GM23338 (cell line): Measurements from ENCODE around the gene SNX30. TPM values are rescaled to one million over a fixed set of nuclear protein-coding genes. Genes with fewer than 3 reads are reported as not detected.

ENCODE experiments used
- ATAC-seq: fragments of 200-7000 bp; cut with Tn5 transposase; 3 replicates; pipeline ENCODE4 v1.9.1; 2020
- DNase-seq: peaks from one replicate; pipeline ENCODE4 v3.0.0-alpha.2; 2015; ENCODE audit warnings: low spot score
- H2AFZ ChIP-seq: fragments of 200-600 bp; sonication (generic); 2 replicates; pipeline ENCODE4 v1.8.0; 2016; ENCODE audit warnings: antibody characterized with exemption, mild to moderate bottlenecking, moderate library complexity
- H3F3A ChIP-seq: fragments of 200-600 bp; sonication (generic); replicated peaks from 2 replicates; pipeline ENCODE4 v1.8.0; 2017; ENCODE audit warnings: antibody characterized with exemption, mixed run types, low read depth
- H3K27ac ChIP-seq: fragments of 200-600 bp; sonication (generic); 2 replicates; pipeline ENCODE4 v1.6.1; 2016; ENCODE audit warnings: low read depth
- H3K27me3 ChIP-seq: fragments of 200-600 bp; sonication (generic); 2 replicates; pipeline ENCODE4 v1.8.0; 2016; ENCODE audit warnings: mild to moderate bottlenecking, mixed run types, moderate library complexity; ENCODE audit not compliant: insufficient read depth
- H3K36me3 ChIP-seq: fragments of 200-600 bp; sonication (generic); 2 replicates; pipeline ENCODE4 v1.8.0; 2016; ENCODE audit warnings: mild to moderate bottlenecking; ENCODE audit not compliant: insufficient read depth
- H3K4me1 ChIP-seq: fragments of 200-600 bp; sonication (generic); 2 replicates; pipeline ENCODE4 v1.8.0; 2016; ENCODE audit warnings: mild to moderate bottlenecking, moderate library complexity; ENCODE audit not compliant: insufficient read depth
- H3K4me2 ChIP-seq: fragments of 200-600 bp; sonication (generic); 2 replicates; pipeline ENCODE4 v1.7.1; 2017; ENCODE audit warnings: mixed run types
- H3K4me3 ChIP-seq: fragments of 200-600 bp; sonication (generic); 2 replicates; pipeline ENCODE4 v1.6.1; 2016; ENCODE audit warnings: mixed run types
- H3K79me2 ChIP-seq: fragments of 200-600 bp; sonication (generic); replicated peaks from 2 replicates; pipeline ENCODE4 v1.8.0; 2017; ENCODE audit warnings: mild to moderate bottlenecking; ENCODE audit not compliant: insufficient read depth
- H3K9me2 ChIP-seq: fragments of 200-600 bp; sonication (generic); 2 replicates; pipeline ENCODE4 v1.8.0; 2017; ENCODE audit not compliant: insufficient read depth
- H4K20me1 ChIP-seq: fragments of 200-600 bp; sonication (generic); replicated peaks from 2 replicates; pipeline ENCODE4 v1.8.0; 2017; ENCODE audit warnings: mild to moderate bottlenecking; ENCODE audit not compliant: insufficient read depth
- H3K27ac Mint-ChIP-seq: 2 replicates; pipeline ENCODE4 v1.8.0; 2020; ENCODE audit warnings: inconsistent platforms, mild to moderate bottlenecking, moderate library complexity, mixed read lengths
- H3K27me3 Mint-ChIP-seq: 3 replicates; pipeline ENCODE4 v1.8.0; 2022; ENCODE audit warnings: low read depth, mild to moderate bottlenecking, moderate library complexity, mixed read lengths, inconsistent platforms; ENCODE audit not compliant: insufficient read depth, poor library complexity
- H3K36me3 Mint-ChIP-seq: 3 replicates; pipeline ENCODE4 v1.8.0; 2021; ENCODE audit warnings: low read depth, mild to moderate bottlenecking, inconsistent platforms, moderate library complexity, mixed read lengths
- H3K4me1 Mint-ChIP-seq: 3 replicates; pipeline ENCODE4 v1.8.0; 2020; ENCODE audit warnings: mild to moderate bottlenecking, inconsistent platforms, mixed read lengths
- H3K4me3 Mint-ChIP-seq: 3 replicates; pipeline ENCODE4 v1.8.0; 2021; ENCODE audit warnings: moderate library complexity, mild to moderate bottlenecking, inconsistent platforms, mixed read lengths
- H3K9me3 Mint-ChIP-seq: 3 replicates; pipeline ENCODE4 v1.8.0; 2020; ENCODE audit warnings: moderate library complexity, mild to moderate bottlenecking, inconsistent platforms, mixed read lengths
- CREB1 ChIP-seq: fragments of 250-450 bp; sonication (Bioruptor Pico); IDR thresholded peaks from 2 replicates; pipeline ENCODE4 v1.5.0; 2020; ENCODE audit warnings: low read depth, mild to moderate bottlenecking, moderate library complexity
- EZH2phosphoT487 ChIP-seq: fragments of 200-600 bp; sonication (generic); IDR thresholded peaks from one replicate; pipeline ENCODE4 v1.8.1; 2018; ENCODE audit warnings: antibody characterized with exemption; ENCODE audit not compliant: unreplicated experiment
- JUNB ChIP-seq: IDR thresholded peaks from one replicate; pipeline ENCODE4 v1.6.1; 2016; ENCODE audit warnings: antibody characterized with exemption; ENCODE audit not compliant: unreplicated experiment
- NANOG ChIP-seq: IDR thresholded peaks from 2 replicates; pipeline ENCODE4 v1.6.1; 2016; ENCODE audit warnings: antibody characterized with exemption, borderline replicate concordance
- ZNF114 ChIP-seq: fragments of 250-450 bp; sonication (Bioruptor Pico); IDR thresholded peaks from 2 replicates; pipeline ENCODE4 v1.5.0; 2020; ENCODE audit warnings: mild to moderate bottlenecking, moderate library complexity
- polyA plus RNA-seq: library from polyadenylated mRNA; unstranded; fragments of >200 nt; fragmentation: Nextera tagmentation; extraction: Ambion mirVana; gene quantifications from 2 replicates; pipeline ENCODE4 v1.2.1, GENCODE V29; 2016
- total RNA-seq: library from RNA; depleted of rRNA; stranded (reverse); fragments of >200 nt; shearing (Covaris generic); gene quantifications from 2 replicates; pipeline ENCODE4 v1.2.3, GENCODE V29; 2014
- TF ChIP-seq, protein P1 (sequence below): IDR thresholded peaks from 2 replicates; pipeline ENCODE4 v1.6.1; 2016; ENCODE audit warnings: antibody characterized with exemption

SNX30 gene
- total and polyA plus RNA-seq, 2 experiments from 2014 or later = 2.1 to 17.8 TPM

DNA sequence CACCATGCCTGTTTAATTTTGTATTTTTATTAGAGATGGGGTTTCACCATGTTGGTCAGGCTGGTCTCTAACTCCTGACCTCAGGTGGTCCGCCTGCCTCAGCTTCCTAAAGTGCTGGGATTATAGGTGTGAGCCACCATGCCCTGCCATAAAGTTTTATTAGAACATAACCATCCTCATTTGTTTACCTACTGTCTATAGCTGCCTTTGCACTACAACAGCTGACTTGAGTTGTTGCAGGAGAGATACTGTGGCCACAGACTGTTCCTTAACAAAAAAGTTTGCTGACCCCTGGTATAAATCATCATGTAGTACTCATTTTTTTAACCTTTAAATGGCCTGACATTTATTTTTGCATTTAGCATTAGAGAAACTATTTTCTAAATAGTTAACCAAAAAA is 31.7 kb downstream of the SNX30 start:
- H3K27me3 Mint-ChIP-seq = peaks cover 3% of the 10 kb centered on the region
- H3K36me3 ChIP-seq = no peaks in the 10 kb centered on the region

DNA sequence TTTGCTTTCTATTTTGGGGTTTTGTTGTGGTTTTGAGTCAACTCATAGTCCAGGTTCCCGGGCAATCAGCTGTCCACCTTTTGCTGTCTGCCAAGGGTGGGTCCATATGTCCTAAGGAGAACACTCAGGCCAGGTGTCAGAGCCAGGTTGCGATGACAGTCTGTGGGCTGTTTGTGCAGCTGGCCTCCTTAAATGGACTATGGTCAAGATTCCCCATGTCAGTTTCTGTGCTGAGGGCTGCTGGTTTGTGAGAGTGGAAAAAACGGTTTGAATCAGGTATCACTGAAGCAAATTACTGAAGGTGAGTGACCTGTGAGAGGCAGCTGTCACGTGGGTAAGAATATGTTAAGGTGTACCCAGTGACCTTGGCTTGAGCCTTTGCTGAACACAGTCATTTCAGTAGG is 33.0 kb downstream of the SNX30 start:
- H3F3A ChIP-seq = no peaks in the 10 kb centered on the region
- TF ChIP-seq, protein P1, sequence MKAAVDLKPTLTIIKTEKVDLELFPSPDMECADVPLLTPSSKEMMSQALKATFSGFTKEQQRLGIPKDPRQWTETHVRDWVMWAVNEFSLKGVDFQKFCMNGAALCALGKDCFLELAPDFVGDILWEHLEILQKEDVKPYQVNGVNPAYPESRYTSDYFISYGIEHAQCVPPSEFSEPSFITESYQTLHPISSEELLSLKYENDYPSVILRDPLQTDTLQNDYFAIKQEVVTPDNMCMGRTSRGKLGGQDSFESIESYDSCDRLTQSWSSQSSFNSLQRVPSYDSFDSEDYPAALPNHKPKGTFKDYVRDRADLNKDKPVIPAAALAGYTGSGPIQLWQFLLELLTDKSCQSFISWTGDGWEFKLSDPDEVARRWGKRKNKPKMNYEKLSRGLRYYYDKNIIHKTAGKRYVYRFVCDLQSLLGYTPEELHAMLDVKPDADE = no peak
- TF ChIP-seq EZH2phosphoT487 (no peak), JUNB (no peak), NANOG (no peak)
- H3K4me3 Mint-ChIP-seq = no peak overlapping the region

More for the DNA sequence above, 31.7 kb downstream of the SNX30 start:
- Histone ChIP-seq H3F3A (no peaks in the 10 kb centered on the region), H3K9me2 (peaks cover 4% of the 10 kb centered on the region), H3K4me3 (no peak overlapping the region), H3K27ac (no peak overlapping the region), H3K27me3 (no peaks in the 10 kb centered on the region), H3K79me2 (0 out of 2 replicates have a peak, but pooled peaks cover 3% of the 10 kb centered on the region), H3K4me2 (no peak overlapping the region), H2AFZ (no peak overlapping the region), H4K20me1 (0 out of 2 replicates have a peak, but pooled peaks cover 4% of the 10 kb centered on the region), H3K4me1 (no peaks in the 10 kb centered on the region)
- Mint-ChIP-seq H3K4me1 (peaks cover 13% of the 10 kb centered on the region; the same call in 2 of the 3 replicates), H3K9me3 (no peaks in the 10 kb centered on the region), H3K27ac (no peak overlapping the region), H3K4me3 (no peak overlapping the region), H3K36me3 (no peaks in the 10 kb centered on the region)
- ATAC-seq (no peak), DNase-seq (no peak)
- TF ChIP-seq CREB1 (CRISPR knock-in tag) (no peak), ZNF114 (no peak)

GRCh38 chr9:112784020-112784785 is 33.6 kb downstream of the SNX30 start:
- no peak overlapping the region; the same call in 1 of the 2 replicates for H2AFZ ChIP-seq
- peak overlapping the region; percentile 57; the same call in 2 of the 3 replicates for H3K4me3 Mint-ChIP-seq
- no peak overlapping the region for H3K27ac Mint-ChIP-seq
- ATAC-seq (peak; percentile 87), DNase-seq (peak; percentile 73)
- H3K27me3 ChIP-seq = no peaks in the 10 kb centered on the region
- TF ChIP-seq NANOG (no peak), CREB1 (CRISPR knock-in tag) (0 out of 2 replicates have a peak, but pooled peaks have one; percentile 39)
- H3K4me1 Mint-ChIP-seq = peaks cover 13% of the 10 kb centered on the region; the same call in 2 of the 3 replicates
- 0 out of 2 replicates have a peak, but pooled peaks cover 3% of the 10 kb centered on the region for H3K79me2 ChIP-seq
- H3K4me2 ChIP-seq = peak overlapping the region; percentile 53
- H3F3A ChIP-seq = no peaks in the 10 kb centered on the region
- no peaks in the 10 kb centered on the region for H3K9me3 Mint-ChIP-seq
- H3K27ac ChIP-seq = no peak overlapping the region
- no peaks in the 10 kb centered on the region for H3K4me1 ChIP-seq
- H4K20me1 ChIP-seq = peaks cover 4% of the 10 kb centered on the region; the same call in 1 of the 2 replicates
- H3K4me3 ChIP-seq = peak overlapping the region; percentile 31; the same call in 1 of the 2 replicates
- no peaks in the 10 kb centered on the region for H3K36me3 ChIP-seq
- H3K9me2 ChIP-seq = no peaks in the 10 kb centered on the region
- no peaks in the 10 kb centered on the region for H3K36me3 Mint-ChIP-seq
- peaks cover 3% of the 10 kb centered on the region for H3K27me3 Mint-ChIP-seq

More for the DNA sequence above, 33.0 kb downstream of the SNX30 start:
- Histone ChIP-seq H2AFZ (no peak overlapping the region), H3K27ac (no peak overlapping the region), H3K36me3 (no peaks in the 10 kb centered on the region), H4K20me1 (0 out of 2 replicates have a peak, but pooled peaks cover 4% of the 10 kb centered on the region), H3K27me3 (no peaks in the 10 kb centered on the region), H3K4me2 (no peak overlapping the region), H3K79me2 (0 out of 2 replicates have a peak, but pooled peaks cover 3% of the 10 kb centered on the region), H3K4me3 (no peak overlapping the region), H3K9me2 (no peaks in the 10 kb centered on the region), H3K4me1 (no peaks in the 10 kb centered on the region)
- Mint-ChIP-seq H3K36me3 (no peaks in the 10 kb centered on the region), H3K27me3 (peaks cover 3% of the 10 kb centered on the region), H3K27ac (no peak overlapping the region), H3K4me1 (peaks cover 13% of the 10 kb centered on the region; the same call in 2 of the 3 replicates), H3K9me3 (no peaks in the 10 kb centered on the region)
- DNase-seq (no peak), ATAC-seq (no peak)
